SK-N-MC (cell line): ENCODE measurements around the gene CCDC8.

Experiments
- EZH2 ChIP-seq: fragments of 200-600 bp; sonication (generic); IDR thresholded peaks from one replicate; pipeline ENCODE4 v1.6.1; 2017; ENCODE audit warnings: antibody characterized with exemption
- FOXP2 ChIP-seq: optimal IDR thresholded peaks from 2 replicates; pipeline ENCODE3; 2011; ENCODE audit warnings: mild to moderate bottlenecking, moderate library complexity; ENCODE audit not compliant: insufficient read depth; ENCODE audit errors: extremely low read length, control extremely low read depth
- POLR2AphosphoS5 ChIP-seq: IDR thresholded peaks from 2 replicates; pipeline ENCODE4 v1.6.1; 2012; ENCODE audit warnings: mild to moderate bottlenecking, low read depth, low read length, borderline replicate concordance

DNA sequence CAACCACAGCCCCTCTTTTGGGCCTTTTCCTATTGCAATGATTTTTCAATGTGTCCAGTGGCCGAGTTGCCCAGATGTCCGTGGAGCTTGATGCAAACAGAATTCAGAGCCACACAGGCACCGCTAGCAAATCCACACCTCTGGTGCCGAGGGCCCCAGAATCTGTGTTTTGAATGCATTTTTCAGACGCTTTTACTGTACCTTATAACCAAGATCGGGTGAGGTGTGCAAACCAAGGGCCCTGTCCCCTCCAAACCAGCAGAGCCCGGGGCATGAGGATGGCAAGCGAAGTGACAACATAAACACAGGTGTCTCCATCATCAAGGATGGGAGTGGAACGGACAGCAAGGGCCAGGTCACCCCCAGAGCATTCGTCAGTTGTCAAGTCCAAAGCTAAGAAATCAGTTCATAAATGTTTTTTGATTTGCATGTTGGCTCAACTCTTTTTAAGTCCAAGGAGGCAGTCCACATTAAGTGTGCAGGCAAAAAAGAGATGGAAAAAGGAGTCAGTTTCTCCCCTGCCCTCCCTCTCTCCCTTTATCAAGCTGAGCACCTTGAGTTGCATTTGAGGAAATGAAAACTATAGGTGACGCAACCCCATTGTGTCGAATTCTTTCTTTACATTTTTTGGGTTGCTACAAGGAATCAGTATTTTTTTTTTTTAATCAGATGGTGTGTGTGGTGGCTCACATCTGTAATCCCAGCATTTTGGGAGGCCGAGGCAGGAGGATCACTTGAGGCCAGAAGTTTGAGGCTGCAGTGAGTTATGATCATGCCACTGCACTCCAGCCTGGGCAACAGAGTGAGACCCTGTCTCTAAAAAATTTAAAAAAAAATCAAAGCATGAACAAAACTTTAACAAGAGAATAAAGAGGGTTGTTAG, 2.9 kb downstream of the CCDC8 start:
- TF ChIP-seq EZH2 (no peak), POLR2AphosphoS5 (no peak), FOXP2 (no peak)
